ENCODE measurements around the gene CYB5D1.
A peak's percentile ranks its signal among the peaks of the same experiment; 100 is the strongest.
"Not testable (repeated sequence)": the region's sequence is repeated elsewhere in the genome, so short reads cannot be mapped to it uniquely, and the experiment has no call there.

The CYB5D1 gene

GRCh38 chr17:7857713-7858521 is at the start of gene CYB5D1:
Gene CYB5D1 (plus strand): TSS chr17:7858003. CDS start chr17:7858135, 132 bp downstream.
- peaks cover 7% of the 10 kb centered on the region for H3K36me3 ChIP-seq (ENCODE audit: control insufficient read depth, insufficient read depth, low read length)
- peak within 1 kb of the TSS; percentile 82 for H3K4me3 ChIP-seq (replicated peaks; ENCODE audit: low read depth, low read length)
- peak; percentile 86 for DNase-seq (ENCODE audit: extremely low read depth, insufficient read length)
- no peaks in the 10 kb centered on the region for H3K27me3 ChIP-seq (replicated peaks; ENCODE audit: control insufficient read depth, insufficient read depth, low read length)
- no peak for TF ChIP-seq CTCF (IDR thresholded peaks at IDR 0.05; ENCODE audit: insufficient read depth, low read length, poor library complexity, severe bottlenecking)

GRCh38 chr17:7809086-7809790 is 48.6 kb upstream of the CYB5D1 start:
- no peak for DNase-seq (ENCODE audit: extremely low read depth, insufficient read length)
- Histone ChIP-seq H3K27me3 (replicated peaks; ENCODE audit: control insufficient read depth, insufficient read depth, low read length) (no peaks in the 10 kb centered on the region; the same call in 1 of the 2 replicates), H3K36me3 (ENCODE audit: control insufficient read depth, insufficient read depth, low read length) (no peaks in the 10 kb centered on the region), H3K4me3 (replicated peaks; ENCODE audit: low read depth, low read length) (no peak overlapping the region)
- no peak for TF ChIP-seq CTCF (IDR thresholded peaks at IDR 0.05; ENCODE audit: insufficient read depth, low read length, poor library complexity, severe bottlenecking)

- H3K27me3 ChIP-seq (replicated peaks; ENCODE audit: control insufficient read depth, insufficient read depth, low read length); H3K36me3 ChIP-seq (ENCODE audit: control insufficient read depth, insufficient read depth, low read length); H3K4me3 ChIP-seq (replicated peaks; ENCODE audit: low read depth, low read length); DNase-seq (ENCODE audit: extremely low read depth, insufficient read length): not testable (repeated sequence)
Measured at GRCh38 chr17:7809791-7810343, 47.9 kb upstream of the CYB5D1 start.

GRCh38 chr17:7811251-7811650 is 46.6 kb upstream of the CYB5D1 start:
- Histone ChIP-seq H3K27me3 (replicated peaks; ENCODE audit: control insufficient read depth, insufficient read depth, low read length) (no peaks in the 10 kb centered on the region), H3K4me3 (replicated peaks; ENCODE audit: low read depth, low read length) (no peak overlapping the region), H3K36me3 (ENCODE audit: control insufficient read depth, insufficient read depth, low read length) (no peaks in the 10 kb centered on the region)
- no peak for TF ChIP-seq CTCF (IDR thresholded peaks at IDR 0.05; ENCODE audit: insufficient read depth, low read length, poor library complexity, severe bottlenecking)
- no peak for DNase-seq (ENCODE audit: extremely low read depth, insufficient read length)

GRCh38 chr17:7814969-7815368 is 42.8 kb upstream of the CYB5D1 start:
- Histone ChIP-seq H3K27me3 (replicated peaks; ENCODE audit: control insufficient read depth, insufficient read depth, low read length) (no peaks in the 10 kb centered on the region), H3K4me3 (replicated peaks; ENCODE audit: low read depth, low read length) (no peak overlapping the region), H3K36me3 (ENCODE audit: control insufficient read depth, insufficient read depth, low read length) (no peaks in the 10 kb centered on the region)
- TF ChIP-seq CTCF (IDR thresholded peaks at IDR 0.05; ENCODE audit: insufficient read depth, low read length, poor library complexity, severe bottlenecking), result no peak
- DNase-seq (ENCODE audit: extremely low read depth, insufficient read length), result no peak

Measured in GM06990 (cell line).